Retinal pigment epithelial cell (primary cell): ENCODE results near the gene KRT33B.

ENCODE experiments used
- DNase-seq: peaks from one replicate; pipeline ENCODE4 v3.0.0-alpha.2; 2010; ENCODE audit warnings: low read depth
- H3K4me3 ChIP-seq: 2 replicates; pipeline ENCODE4 v1.5.1; 2011; ENCODE audit warnings: mild to moderate bottlenecking, low read length, control low read depth, moderate library complexity
- TF ChIP-seq, protein P1 (sequence below): conservative IDR thresholded peaks from 2 replicates; pipeline ENCODE4 v1.5.1; 2011; ENCODE audit warnings: low read depth, low read length, control low read depth, inconsistent platforms

The KRT33B gene

DNA sequence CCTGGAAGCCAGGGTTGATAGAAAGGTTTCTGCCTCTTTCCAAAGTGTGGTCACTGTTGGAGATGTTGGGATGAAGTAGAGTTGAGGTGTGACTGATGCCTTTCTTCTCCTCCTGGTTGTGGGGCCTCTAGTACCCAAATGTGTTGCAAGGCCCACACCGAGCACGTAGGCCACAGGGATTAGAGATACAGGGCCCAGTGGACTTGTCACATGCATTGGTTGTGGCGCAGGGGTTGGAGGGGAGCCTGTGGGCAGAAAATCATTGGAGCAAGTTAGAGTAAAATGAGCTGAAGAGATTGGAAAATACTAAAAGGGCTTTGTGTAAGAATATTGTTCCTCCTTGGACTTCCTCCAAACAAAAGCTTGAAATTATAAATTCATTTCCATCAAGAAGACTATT is 23.6 kb downstream of the KRT33B start:
- DNase-seq: no peak
- H3K4me3 ChIP-seq: no peak overlapping the region
- TF ChIP-seq, protein P1, sequence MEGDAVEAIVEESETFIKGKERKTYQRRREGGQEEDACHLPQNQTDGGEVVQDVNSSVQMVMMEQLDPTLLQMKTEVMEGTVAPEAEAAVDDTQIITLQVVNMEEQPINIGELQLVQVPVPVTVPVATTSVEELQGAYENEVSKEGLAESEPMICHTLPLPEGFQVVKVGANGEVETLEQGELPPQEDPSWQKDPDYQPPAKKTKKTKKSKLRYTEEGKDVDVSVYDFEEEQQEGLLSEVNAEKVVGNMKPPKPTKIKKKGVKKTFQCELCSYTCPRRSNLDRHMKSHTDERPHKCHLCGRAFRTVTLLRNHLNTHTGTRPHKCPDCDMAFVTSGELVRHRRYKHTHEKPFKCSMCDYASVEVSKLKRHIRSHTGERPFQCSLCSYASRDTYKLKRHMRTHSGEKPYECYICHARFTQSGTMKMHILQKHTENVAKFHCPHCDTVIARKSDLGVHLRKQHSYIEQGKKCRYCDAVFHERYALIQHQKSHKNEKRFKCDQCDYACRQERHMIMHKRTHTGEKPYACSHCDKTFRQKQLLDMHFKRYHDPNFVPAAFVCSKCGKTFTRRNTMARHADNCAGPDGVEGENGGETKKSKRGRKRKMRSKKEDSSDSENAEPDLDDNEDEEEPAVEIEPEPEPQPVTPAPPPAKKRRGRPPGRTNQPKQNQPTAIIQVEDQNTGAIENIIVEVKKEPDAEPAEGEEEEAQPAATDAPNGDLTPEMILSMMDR: no peak

DNA sequence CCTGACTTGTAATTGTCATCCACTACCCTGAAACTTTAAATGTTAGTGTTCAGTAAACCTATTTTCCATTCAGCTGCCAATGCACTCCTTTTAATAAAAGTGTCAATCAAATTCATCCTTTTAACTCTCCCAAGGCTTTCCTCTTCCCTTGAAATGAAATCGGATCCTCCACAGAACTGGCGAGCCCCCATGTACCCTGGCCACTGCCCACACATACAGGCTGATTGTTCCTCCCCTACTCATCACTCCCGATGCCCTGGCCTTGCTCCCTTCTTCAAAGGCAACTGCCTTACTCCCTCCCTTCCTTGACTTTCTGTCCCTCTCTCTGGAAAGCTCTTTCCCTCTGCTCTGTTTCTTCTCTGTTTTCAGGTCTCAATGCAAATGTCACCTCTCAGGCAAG is 26.6 kb downstream of the KRT33B start:
- TF ChIP-seq, protein P1: no peak
- no peak overlapping the region for H3K4me3 ChIP-seq
- DNase-seq: no peak

DNA sequence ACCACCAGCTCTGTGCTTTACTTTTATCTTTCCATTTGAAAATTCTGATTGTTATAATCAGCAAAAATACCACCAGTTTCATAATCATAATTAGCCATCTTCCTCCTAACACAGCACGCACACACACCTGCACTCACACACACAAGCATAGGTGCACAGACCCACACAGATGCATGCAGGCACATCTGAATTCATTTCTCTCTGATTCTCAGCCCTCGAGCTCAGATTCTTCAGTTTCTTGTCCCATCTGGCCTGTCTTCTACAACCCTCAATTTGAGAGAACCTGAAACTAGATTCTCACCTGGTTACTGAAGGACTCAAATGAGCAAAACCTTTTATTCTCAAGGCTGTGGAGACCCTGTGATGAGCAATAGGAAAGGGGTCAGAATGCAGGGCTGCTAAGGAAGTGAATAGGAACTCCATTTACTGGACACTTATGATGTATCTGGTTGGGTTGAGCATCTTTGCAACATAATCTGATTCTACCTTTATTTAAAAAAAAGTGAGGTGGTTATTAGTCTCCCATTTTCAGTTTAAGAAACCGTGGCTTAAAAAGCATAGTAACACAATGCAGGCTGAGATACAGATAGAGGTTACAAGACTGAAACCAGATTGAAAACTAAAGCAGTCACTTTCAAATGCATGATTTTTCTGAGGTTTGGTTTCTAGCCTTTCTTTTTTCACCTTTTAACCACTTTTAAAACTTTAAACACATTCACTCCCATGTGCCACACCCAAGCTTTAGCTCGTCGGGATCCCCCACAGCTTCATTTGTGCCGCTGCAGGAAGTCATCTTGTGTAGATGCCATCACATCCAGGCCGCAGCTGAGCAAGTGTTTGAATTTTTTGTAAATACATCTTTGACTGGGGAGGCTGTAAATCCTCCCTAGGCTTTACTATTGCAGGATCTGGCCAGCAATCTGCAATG is 28.4 kb downstream of the KRT33B start:
- no peak overlapping the region for H3K4me3 ChIP-seq
- no peak for DNase-seq
- TF ChIP-seq, protein P1: no peak

DNA sequence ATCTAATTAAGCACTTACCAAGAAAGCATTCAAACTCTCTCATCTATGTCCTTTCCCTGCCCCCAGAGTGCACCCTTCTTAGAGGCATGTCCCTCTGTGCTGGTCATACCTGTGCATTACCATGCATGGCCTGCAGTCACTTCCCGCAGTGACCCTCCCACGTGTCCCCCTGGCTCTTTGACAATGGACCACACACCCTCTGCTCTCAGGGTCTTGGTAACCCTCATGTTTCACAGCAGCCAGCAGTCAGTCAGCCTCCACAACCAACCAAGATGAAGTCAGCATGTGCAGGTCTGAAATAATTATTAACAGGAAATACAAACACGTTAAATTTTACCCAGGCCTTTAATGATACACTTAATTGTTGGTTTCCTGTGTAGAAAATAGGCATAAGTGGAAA is 29.1 kb downstream of the KRT33B start:
- DNase-seq: no peak
- TF ChIP-seq, protein P1: no peak
- H3K4me3 ChIP-seq: no peak overlapping the region

DNA sequence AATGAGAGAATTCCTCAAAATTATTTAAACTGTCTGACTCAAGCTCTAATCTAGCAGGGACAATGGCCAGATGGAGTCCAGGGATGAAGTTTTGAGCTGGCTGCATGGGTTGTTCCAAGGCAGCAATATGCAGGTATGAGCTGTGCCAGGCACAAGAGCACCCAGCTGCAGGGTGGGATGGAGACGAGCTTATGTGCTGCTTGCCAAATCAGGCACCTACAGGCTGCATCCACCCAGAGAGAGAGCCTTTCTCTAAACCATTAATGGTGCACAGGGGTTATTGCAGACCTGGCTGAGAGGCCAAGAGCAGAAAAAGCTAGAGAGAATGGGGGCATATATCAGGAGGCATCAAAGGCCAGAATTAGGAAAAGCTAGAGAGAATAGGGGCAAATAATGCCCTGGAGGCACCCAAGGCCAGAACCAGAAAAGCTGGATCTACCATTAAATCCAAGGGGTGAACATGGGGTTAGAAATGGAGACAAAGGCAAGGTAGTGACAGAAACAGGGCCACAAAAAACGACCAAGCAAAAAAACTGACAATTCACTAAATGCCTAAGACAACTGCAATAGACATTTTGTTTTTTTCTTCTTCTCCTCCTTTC is 29.9 kb downstream of the KRT33B start:
- TF ChIP-seq, protein P1: no peak
- no peak for DNase-seq
- H3K4me3 ChIP-seq: no peak overlapping the region

DNA sequence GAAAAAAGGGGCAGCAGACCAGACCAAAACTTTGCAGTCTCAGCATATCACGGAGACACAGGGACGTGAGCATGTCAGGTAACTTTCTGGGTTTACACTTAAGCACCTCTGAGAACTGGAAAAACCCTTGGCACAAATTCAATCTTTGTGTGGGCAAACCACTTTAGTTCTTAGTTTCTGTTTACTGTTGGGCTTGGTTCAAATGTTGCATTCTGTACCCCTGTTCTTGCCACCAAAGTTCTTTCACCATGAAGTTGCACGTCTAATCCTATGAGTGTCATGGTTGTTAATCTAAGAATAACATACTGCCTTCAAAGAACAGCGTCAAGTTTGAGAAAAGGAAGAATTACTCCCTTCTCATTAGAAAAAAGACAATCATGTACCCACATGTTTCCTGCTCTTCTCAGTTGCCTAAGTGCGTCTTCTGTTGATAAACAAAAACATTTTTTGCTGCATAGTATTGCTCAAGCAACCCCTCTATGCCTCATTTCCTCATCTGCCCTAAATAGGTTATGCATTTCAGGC is 30.6 kb downstream of the KRT33B start:
- H3K4me3 ChIP-seq: no peak overlapping the region
- TF ChIP-seq, protein P1: no peak
- DNase-seq: no peak

DNA sequence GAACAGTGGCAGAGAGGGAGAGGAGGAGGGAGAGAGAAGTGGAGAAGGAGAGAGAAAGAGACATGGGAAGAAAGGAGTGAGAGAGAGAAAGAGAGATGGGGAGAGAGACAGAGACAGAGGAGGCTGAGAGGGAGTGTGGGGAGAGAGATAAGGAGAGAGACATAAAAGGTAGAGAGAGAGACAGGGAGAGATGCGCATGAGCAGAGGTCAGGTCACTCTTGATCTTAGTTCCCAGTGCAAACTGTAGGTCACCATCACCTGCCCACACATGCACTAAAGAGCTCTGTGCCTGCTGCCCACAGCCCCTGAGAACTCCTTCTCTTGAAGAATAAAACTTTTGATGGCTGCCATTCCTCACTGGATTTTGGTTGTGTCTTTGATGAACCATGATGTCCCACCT is 33.9 kb downstream of the KRT33B start:
- H3K4me3 ChIP-seq: no peak overlapping the region
- DNase-seq: no peak
- TF ChIP-seq, protein P1: no peak
